ENCODE data around the gene TCEA3. TPM values are rescaled to one million over a fixed set of nuclear protein-coding genes. Genes with fewer than 3 reads are reported as not detected.

The TCEA3 gene
- total RNA-seq = 2.1 and 19.4 TPM in 2 replicates

DNA sequence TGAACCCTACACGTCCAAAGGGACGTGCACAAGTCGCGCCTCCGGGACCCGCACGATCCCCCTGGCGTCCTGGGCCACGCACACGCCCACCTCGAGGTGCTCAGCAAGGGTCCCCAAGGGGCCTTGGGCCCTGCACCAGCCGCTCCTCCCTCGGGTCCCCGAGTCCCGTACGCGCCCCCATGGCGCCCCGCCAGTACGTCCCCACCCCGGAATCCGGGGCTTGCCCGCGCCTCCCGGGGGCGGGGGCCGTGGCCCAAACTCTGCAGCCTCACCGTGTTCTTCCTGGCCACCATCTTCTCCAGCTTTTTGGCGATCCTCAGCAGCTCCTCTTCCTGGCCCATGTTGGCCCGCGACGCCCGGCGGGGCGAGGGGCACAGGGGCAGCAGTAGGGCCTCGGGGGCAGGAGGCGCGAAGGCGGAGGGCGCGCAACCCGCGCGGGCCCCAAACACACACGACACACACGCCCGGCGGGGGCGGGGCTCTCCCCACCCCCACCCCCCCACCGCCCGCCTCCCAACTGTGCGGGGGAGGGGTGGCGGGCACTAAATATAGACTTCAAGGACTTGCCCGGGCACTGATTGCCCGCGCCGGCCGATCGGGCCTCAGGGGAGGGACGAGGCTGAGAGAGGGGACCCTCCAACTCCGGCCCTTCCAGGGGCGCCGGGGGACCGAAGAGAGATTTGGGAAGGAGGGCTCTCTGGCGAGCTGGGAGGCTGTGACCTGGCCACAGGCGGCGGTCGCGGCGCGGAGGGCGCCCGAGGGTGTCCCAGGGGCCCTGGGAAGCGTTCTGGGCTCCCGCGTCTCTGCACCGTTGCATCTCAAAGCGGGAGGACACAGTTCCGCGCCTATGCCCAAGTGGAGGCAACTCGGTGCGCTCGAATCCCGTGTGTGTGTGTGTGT, at the start of gene TCEA3:
Gene TCEA3 (minus strand): TSS at position 456 of the 900 bp plus-strand sequence. CDS start 115 bp downstream, at position 341.

DNA sequence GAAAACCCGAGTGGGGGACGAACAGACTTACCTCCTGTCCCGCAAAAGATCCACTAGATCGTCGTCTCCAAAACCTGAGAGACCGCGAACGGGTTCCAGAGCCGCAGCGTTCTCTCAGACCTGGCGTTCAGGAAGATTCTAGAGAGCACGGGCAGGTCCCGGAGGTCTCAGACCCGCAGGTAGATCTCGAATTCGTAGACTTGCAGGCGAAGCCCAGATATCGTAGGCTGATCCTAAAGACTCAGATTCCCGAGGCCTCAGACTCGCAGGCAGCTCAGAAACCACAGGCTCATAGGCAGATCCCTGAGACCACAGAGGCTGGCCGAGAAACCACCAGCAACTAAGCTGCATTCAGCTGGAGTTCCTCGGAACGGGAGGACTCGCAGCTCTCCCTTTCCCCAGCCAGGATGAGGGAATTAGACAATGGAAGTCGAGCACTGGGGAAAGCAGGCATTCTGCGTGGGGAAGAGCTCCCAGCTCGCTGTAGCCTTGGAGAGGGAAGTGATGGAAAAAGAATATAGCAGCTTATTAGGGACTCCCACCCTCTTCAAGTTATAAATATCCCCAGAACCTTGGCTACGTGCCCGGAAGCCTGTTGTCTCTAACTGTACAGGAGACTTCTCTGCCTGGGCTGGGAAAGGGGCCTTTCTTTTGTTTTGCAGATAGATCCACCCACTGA, 55.1 kb downstream of the TCEA3 start, which contains the start of gene ZNF436:
Gene ZNF436 (minus strand): TSS at position 502 of the 679 bp plus-strand sequence. CDS start 1,831 bp downstream, outside the sequence.

DNA sequence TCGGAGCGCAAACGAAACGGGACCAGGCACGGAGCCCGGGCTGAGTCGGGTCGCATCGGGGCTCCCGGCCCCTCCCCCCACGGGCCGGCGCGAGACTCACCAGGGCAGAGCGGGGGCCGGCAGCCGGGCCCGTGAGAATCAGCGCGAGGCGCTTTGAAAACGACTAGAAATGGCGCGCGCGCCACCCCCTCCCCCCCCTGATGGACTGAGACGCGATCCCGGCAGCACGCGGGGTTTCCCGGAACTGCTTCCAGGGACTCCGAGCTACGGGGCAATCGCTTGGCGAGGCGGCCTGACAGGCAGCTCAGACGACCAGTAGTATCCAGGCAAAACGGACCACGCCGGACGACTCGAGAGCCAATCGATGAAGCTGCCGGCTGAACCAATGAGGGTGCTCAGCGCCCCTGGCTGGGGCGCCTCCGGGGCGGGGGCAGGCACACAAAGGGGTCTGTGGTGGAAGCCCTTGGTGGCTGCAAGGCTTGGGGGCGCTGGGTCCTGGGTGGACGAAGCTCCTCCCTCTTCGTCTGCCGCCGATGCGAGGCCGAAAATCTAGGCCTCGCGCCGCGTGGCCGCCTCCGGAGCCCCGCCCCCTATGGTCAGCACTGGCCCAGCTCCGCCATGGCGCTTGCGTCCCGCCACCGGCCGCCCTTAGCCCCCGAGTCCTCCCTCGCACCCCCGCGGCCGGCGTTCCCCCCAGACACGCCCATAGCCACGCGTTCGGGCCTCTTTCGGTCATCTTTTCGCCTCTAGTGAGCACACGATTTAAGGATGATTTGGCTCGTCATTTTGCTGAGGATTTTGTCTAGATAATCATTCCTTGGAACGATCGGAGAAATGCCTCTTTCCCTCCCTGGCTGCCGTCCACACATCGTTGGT, 80.2 kb downstream of the TCEA3 start, which contains the start of gene HNRNPR:
Gene HNRNPR (minus strand): TSS at position 174 of the 876 bp plus-strand sequence. CDS start 3,276 bp downstream, outside the sequence.

Other genes with a start within 250 kb of the TCEA3 start
- gene HTR1D, start 207.2 kb downstream of the TCEA3 start, total RNA-seq = under 0.01 and 0.07 TPM in 2 replicates
- 86.5 and 111 TPM in 2 replicates for gene HNRNPR, start 80.5 kb downstream of the TCEA3 start, total RNA-seq
- 25.6 and 62.0 TPM in 2 replicates for gene ZNF436, start 54.9 kb downstream of the TCEA3 start, total RNA-seq
- 2.7 and 10.5 TPM in 2 replicates for gene ASAP3, start 59.4 kb upstream of the TCEA3 start, total RNA-seq
- under 0.01 and 0.36 TPM in 2 replicates for gene E2F2, start 106.5 kb upstream of the TCEA3 start, total RNA-seq
- 20.5 and 38.9 TPM in 2 replicates for gene ID3, start 134.8 kb upstream of the TCEA3 start, total RNA-seq

All from nasal cavity respiratory epithelium epithelial cell of viscerocranial mucosa (primary cell).